Right lobe of liver (tissue), 4 donors: ENCODE results near the gene ADGRL3.

Experiments used
- CTCF ChIP-seq, 4 donors: fragments of 200-600 bp in 3 of 4; fragments of 450-650 bp in 1 of 4; IDR thresholded peaks; one replicate each; pipeline versions ENCODE4 v1.5.1 to v1.8.0; 2016 to 2022; ENCODE audit warnings: antibody characterized with exemption in 4 of 4, mild to moderate bottlenecking in 2 of 4
- POLR2A ChIP-seq: fragments of 450-650 bp; IDR thresholded peaks from one replicate; pipeline ENCODE4 v1.6.1; 2017; ENCODE audit warnings: antibody characterized with exemption, mild to moderate bottlenecking
- donor health status: DM: no; HTN: no; CAD: no.
- donor health status: DM: no; HTN: no; CAD: no.
- donor health status: DM: no; HTN: yes; CAD: no.

DNA sequence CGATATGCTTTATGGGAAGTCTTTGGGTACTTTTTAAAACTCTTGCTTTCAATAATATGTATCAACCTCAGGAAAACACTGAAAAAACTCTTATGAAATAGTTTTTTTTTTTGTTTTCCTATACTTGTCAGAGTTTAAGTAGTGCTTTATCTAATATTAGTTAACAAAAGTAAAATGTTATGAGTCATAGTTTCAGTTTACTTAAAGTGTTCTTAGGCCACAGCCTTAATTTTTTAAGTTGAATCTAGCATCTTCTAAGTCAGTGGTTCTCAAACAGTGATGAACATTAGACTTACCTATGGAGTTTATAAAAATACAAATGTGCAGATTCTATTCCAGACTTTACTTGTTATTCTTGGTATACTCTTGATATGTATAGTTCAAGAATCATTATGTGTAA is 26.3 kb upstream of the ADGRL3 start:
- no peak for TF ChIP-seq CTCF (IDR thresholded peaks at IDR 0.05)
- TF ChIP-seq POLR2A, result no peak
